G401 (cell line): ENCODE measurements around the gene NPL. TPM values are rescaled to one million over a fixed set of nuclear protein-coding genes. Genes with fewer than 3 reads are reported as not detected.
A peak's percentile ranks its signal among the peaks of the same experiment; 100 is the strongest.

ENCODE experiments used
- DNase-seq: peaks from one replicate; pipeline ENCODE4 v3.0.0-alpha.2; 2015; ENCODE audit warnings: low spot score
- in situ Hi-C: cut with HindIII; loops from 2 replicates; pipeline ENCODE4 v1.10.0; 2016; ENCODE audit warnings: low sequenced_read_pairs, mixed read lengths
- total RNA-seq: library from RNA; depleted of rRNA; stranded (reverse); fragments of >200 nt; shearing (Covaris generic); gene quantifications from 2 replicates; pipeline ENCODE4 v1.2.3, GENCODE V29; 2014

The NPL gene
- total RNA-seq, 1 experiment from 2014 or later = not detected

DNA sequence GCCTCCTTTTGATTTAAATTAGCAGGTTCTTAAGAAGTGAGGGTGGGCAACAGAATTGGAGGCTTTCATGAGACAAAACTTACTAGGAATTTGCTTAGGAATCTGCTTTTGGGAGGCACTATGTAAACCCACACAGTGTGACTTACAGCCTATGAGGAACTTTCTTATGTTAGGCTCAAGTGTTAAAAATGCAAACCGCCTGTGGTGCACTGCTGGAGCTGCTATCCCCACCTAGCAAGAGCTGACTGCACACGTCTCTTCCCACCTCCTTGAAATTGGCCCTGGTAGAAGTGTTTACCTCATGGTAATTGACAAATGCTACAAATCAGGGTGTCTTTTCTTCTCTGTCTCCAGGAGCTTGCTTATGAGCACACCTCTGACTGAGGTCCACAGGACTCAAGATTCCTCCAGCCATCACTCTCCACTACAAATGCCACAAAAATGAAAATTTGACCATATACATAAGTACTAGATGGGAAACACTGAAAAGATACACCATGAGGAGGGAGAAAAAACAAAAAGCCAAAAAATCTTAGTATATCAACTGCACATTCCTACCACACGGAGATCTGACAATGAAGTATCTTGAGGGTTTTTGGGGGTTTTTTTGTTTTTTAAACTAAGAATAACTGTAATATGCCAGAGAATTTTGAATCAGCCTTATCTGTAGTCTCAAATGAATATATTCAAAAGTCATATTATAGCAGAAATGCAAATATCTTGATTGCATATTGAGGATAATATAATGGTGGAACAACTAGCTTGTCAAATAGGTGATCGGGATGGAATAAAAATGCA lies 18.2 kb upstream of the NPL start:
- in situ Hi-C loops = no loop called here
- DNase-seq = no peak

DNA sequence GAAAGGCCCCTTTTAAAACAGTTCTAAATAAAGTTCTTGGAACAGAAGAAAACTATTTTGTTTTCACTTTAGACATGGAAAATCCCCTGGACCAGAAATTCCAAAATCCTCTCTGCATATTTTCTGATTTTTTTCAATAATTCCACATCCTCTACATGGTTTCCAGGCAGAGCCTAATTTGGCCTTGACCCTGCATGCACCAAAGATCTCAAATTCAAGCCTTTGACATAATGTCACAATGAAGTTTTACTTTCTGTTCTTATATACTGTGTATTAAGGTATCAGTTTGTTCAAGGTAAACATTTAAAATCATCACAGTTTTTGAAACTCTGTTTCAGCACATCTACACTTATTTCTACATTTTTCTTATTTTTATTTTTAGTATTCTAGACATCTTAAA lies 12.2 kb upstream of the NPL start:
- no peak for DNase-seq
- in situ Hi-C loops = no loop called here

DNA sequence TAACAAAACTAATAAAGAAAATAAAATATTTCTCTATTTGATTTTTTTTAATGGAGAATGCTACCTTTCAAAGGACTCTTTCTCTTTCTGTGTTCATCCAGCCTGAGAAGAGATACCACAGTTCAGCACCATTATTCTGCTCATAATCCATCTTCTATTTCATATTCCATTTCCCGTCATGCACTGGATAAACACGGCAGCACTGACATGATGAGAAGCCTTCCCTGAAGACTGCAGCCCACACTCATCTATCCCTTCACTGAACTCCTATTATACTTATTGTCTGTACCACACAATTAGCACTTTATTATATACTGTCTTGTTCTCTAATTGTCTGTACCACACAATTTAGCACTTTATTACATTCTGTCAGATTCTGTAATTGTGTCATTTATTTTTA lies 10.7 kb upstream of the NPL start:
- in situ Hi-C loops = no loop called here
- no peak for DNase-seq

DNA sequence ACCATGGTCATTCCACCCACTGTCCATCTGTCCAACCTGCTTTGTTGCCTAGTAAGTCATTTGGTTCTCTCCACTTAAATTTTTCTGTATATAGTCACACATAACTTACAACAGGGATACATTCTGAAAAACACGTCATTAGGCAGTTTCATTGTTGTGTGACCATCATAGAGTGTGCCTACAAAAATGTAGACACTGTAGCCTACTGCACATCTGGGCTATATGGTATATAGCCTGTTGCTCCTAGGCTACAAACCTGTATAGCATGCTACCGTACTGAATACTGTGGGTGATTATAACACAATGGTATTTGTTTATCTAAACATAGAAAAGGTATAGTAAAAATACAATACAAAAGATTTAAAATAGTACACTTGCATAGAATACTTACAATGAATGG lies 10.0 kb upstream of the NPL start:
- in situ Hi-C loops = no loop called here
- DNase-seq = no peak

DNA sequence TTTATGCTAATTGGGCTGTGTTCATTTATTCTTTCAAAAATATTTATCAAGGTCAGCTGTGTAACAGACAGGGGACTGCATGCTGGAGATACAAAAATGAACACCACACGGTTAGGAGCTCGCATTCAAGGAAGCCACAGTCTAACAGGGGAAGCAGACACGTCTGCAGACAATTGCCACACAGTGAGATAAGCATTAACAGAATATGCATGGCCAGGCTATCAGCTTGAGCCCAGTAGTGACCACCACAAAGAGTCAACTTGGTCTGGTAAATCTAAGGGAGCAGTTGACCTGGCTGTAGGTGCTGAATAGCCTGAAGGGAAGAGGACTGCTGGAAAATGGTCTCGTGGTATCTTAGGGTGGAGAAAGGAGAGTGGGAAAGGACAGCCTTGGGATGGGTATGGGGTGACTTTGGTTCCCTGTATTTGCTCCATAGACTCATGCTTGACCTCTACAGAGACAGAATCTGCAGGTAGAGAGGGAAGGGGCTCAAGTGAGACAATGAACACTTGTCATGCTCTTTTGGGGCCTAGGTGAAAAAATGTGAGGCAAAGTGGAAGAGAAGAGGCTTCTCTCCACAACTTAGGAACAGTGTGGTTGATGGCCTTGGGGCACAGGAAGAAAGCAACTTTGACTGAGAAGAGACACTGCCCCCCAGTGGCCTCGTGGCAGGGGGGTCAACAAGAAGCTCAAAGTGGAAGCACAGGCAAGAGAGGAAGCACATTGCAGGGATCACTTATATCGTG lies 7.6 kb upstream of the NPL start:
- DNase-seq = peak; percentile 51
- in situ Hi-C loops = no loop called here

DNA sequence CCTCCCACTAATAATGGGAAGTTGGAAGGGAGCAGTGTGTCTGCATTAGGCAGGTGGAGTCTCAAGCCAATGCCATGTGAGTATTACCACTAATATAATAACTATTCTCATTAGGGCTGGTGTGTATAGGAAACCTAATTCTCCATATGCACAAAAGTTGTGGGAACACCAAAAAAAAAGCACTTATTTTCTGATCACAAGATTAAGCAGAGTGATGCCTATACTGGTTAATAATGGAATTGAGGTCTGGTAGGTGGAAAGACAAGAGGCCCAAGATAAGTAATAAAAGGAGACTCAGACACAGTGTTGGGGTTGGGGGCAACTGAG lies 7.0 kb upstream of the NPL start:
- no peak for DNase-seq
- in situ Hi-C loops = no loop called here

DNA sequence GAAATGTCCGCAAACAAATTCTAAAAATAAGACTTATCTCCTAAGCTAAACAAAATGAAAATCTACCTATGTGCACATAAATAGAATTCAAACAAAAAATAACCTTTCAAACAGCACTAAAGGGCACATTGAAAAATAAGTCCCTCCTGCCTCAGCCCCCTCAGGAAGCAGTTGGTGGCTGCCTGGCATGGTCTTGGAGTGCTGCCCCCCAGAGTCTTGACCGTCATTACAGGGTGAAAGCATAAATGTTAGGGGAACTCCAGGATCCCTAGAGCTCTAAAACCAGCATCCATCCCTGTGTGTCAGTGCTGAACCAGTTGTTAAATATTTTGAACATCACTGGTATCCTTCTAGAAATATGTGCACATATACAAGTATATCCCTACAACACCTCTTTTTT lies 6.5 kb upstream of the NPL start:
- in situ Hi-C loops = no loop called here
- no peak for DNase-seq

DNA sequence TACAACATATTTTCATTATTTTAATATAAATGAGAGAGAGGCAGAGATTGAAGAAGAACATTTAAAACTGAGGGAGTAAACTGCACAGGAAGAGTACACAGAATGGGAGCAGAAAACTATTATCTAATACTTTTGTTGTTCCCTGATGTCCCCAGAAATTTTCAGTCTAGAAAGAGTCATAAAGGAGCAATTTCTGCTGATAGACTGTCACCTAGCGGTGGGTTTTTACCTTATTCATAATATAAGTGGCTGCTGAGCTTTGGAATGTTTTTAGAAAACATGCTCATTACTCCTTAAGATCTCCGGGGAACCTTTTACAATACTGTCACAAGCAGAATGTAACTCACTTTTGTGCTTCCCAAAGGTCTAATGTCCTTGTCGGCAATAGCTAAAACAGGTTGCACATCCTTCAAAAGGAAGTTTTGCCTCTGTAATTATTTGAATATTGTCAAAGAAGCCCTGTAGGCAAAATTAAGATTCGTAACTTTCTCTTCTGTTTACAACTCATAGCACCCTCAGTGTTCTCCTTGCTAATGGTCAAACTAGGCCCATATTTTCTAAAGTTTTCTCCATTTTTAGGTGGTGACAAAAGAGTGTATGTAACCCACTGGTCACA lies 4.9 kb upstream of the NPL start:
- in situ Hi-C loops = no loop called here
- peak; percentile 73 for DNase-seq

DNA sequence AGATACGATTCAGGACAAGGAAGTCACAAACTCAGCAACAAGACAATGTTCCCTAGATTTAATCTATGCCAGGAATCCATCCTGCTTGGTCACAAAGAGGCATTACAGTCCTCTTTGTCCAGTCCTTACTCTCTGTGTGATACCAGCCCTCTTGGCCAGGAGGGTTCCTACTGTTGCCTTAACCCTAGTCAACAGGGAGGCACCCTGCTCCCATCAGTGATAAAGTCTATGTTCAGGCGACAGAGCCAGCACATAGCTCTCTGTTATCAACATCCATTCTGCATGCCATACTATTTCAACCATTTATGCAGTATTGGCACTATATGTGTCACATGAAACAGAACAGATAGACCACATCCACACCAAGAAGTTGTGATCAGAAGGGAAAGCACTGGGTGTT lies 4.4 kb upstream of the NPL start:
- no peak for DNase-seq
- in situ Hi-C loops = no loop called here

DNA sequence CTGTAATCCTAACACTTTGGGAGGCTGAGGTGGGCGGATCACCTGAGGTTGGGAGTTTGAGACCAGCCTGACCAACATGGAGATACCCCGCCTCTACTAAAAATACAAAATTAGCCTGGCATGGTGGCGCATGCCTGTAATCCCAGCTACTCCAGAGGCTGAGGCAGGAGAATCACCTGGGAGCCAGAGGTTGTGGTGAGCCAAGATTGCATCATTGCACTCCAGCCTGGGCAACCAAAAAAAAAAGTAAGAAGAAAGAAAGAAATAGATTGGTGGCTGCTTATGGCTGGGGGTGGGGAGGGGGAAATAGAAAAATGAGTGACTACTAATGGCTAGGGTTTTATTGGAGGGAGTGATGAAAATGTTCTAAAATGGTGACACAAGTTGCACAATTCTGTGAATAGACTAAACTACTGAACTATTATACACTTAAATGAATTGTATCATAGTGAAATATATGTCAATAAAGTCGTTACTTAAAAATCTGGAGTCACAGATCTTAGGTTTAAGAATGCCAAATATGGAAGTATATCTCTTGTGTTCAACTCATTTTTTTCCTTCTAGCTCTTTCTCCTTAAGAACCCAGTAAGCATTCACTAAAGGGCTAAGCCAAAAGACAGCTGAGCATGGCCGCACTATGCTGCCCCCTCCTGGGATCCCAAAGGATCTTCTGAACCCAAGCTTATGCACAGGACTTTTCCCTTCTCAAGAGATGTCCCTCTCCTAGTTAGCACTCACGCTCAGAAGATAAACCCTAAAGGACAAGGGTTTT lies 3.2 kb upstream of the NPL start:
- in situ Hi-C loops = no loop called here
- peak; percentile 76 for DNase-seq

DNA sequence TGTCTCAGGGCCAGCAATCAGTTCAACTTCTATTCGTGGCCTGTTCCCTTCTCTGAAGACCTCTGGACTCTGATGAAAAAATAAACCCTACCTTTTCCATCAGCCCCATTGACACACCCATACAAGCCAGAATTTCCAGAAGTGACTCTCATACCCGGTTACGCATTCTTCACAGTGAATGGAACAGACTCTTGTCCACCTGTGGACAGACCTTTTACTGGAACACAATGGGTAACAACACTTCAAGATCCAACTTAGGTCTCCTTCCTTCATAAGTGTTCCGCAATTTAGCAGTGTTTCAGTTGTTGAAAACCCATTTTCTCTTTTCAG lies 2.6 kb upstream of the NPL start:
- no peak for DNase-seq
- in situ Hi-C loops = no loop called here

DNA sequence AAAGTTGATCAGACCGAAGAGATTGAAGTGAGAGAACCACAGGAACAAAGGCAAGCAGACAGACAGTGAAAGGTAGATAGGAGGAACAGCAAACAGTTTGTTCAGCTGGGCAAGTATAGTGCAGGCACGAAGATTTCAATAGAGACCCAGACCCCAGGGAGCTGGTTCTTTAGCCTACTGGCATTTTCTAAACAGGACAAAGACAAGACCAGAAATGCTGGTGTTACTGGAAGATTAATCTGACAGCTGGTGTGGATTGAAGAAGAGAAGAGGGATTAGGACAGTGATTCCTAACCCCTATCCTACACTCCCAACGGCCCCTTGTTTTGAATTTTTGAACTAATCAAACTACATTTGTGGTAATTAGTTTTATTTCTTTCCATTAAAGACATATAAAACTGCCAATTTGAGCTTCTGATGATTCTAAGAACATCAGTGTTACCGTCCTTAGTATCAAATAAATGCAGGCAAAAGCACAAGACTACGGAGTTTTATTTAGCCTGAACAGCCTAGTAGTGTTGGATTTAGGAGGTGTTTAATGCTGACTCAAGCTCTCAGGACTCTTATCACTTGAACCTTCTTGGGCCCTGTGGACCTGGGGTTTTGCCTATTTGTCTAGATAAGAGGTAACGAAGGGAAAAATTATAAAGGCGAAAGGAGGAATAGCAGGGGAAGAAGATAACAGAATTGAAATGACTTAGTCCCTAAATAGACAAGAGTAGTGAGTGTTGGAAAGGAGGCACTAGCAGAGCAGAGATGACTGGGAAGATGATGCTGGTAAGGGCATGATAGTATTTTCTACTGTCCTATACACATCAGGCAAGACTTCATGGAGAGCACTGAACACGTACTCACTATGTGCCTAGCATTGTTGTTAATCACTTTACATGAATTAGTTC lies 2.0 kb downstream of the NPL start:
- in situ Hi-C loops = no loop called here
- no peak for DNase-seq

DNA sequence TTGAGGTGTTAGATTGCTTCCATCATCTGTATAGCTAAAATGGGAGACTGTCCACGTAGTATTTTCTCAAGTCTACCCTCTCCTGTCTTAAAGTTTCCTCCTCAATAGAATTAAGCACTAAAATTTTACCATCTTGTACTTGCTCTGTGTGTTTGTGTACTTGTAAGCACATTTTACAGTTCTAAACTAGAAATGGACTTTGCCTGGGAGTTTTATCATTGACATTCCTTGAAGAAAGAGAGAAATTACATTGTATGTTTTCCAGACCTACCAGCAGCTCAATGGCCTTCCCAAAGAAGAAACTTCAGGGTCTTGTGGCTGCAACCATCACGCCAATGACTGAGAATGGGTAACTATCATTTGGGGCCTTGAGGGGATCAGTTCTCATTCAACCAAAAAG lies 4.5 kb downstream of the NPL start:
- DNase-seq = no peak
- in situ Hi-C loops = no loop called here

DNA sequence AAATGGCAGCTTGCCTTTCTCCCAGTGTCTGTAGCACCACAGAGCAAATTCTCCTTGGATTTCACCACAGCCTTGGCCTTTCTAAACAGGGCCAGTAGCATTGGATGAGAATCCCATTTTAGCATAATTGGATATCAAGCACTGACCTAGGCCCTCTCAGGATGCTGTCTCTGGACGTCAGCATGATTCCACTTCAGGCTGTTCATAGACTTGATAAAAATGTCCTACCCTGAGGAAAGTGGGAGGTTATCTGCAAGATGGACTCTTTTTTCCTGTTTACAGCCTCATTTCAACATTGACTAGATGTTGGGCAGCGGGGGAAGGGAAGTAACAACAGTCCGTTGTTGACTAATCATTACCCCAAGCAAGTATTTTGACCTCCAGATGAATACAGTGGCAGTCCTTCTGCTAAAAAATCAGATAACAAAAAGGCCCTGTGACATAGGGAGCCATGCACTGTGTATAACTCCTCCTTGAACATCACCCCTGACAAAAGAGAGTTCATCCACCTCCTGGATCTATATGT lies 5.2 kb downstream of the NPL start:
- no peak for DNase-seq
- in situ Hi-C loops = no loop called here

DNA sequence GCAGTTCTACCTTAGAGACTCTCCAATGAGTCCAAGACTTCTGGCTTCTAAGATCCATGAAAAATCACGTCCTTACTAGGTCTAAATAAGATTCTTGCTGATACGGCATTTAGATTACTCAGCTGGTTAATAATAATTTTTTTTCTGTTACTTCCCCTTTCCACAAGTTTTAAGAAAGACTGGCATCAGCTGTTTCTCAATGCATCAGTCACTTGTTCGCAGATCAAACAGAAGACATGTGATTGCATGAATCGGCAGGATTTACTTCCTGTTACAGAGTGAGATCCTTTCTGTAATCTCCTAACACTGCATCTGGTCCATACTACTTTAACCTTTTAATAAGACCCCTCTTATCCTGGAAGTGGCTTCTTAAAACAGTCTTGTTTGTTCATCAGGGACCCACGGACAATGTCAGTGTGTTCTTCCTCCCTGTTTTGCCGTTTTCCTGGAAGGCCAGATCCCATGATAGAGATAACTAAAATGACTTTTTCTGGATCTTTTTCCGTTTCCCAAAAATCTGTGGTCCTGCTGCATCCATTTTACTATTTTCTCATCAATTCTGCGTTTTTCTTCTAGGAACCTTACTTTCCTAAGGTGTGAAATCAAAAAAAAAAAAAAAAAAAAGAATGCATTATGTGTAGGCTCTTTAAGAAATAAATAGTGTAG lies 6.1 kb downstream of the NPL start:
- in situ Hi-C loops = no loop called here
- DNase-seq = no peak

DNA sequence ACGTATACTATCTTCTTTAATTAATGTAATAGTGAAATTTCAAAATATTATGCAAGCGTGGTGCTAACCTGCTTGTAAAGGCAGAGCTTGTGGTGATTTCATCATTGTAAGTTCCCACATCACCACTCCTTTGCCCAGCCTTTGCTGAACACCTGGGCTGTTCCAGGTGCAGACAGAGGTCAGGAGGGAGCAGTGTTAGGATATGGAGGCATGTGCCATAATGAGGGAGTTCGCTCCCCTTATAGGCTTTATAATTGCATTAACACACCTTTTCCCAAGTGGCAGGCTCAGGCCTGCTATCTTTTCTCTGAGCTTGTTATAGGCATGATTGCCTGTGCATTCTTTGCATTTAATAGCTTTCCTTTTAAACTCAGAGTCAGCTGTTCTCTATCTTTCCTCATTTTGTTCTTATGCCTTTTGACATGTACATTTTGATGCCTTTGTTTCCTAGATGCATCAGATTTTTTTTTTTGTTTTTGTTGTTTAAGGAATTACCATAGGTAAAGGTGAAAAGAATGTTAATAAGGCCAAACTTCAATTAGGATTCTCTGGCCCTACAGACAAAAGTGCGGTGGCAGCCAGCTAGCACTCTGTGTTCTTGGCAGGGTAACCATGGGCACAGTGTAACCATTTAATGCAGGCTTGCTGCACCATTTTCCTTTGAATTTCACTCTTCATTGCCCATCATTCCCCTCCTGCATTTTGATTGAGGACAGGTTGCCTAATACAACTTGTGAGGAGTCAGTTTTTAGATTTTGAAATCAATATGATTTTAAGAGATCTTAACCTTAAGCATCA lies 12.6 kb downstream of the NPL start:
- DNase-seq = peak; percentile 34
- in situ Hi-C loops = no loop called here

DNA sequence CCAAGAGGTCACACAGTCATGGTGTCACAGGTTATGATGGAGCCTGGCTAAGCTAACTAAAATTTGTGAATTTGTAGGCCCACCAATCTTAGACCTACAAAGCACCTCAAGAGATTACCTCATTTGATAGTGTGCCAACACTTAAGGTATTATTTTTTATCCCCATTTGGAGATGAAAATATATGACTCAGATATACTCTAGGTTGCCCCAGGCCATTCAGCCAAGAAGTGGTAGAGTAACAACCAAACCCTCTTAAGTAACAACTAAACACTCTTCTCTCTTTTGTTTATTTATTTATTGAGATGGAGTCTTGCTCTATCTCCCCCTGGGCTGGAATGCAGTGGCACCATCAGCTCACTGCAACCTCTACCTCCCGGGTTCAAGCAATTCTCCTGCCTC lies 14.3 kb downstream of the NPL start:
- DNase-seq = no peak
- in situ Hi-C loops = no loop called here
